AG09309 (cell line): ENCODE measurements around the gene MYO18A.
A peak's percentile ranks its signal among the peaks of the same experiment; 100 is the strongest.
"Not testable (repeated sequence)": the region's sequence is repeated elsewhere in the genome, so short reads cannot be mapped to it uniquely, and the experiment has no call there.

Experiments
- DNase-seq: peaks from one replicate; pipeline ENCODE4 v3.0.0-alpha.2; 2010; ENCODE audit warnings: low read depth
- H3K4me3 ChIP-seq: 2 replicates; pipeline ENCODE4 v1.5.1; 2011; ENCODE audit warnings: mild to moderate bottlenecking, low read depth, low read length, moderate library complexity; ENCODE audit not compliant: control insufficient read depth
- TF ChIP-seq, protein P1 (sequence below): IDR thresholded peaks from 2 replicates; pipeline ENCODE4 v1.5.1; 2011; ENCODE audit warnings: mild to moderate bottlenecking, low read depth, low read length, inconsistent platforms; ENCODE audit not compliant: insufficient read depth, control insufficient read depth; ENCODE audit errors: missing control alignments

MYO18A gene, protein sequence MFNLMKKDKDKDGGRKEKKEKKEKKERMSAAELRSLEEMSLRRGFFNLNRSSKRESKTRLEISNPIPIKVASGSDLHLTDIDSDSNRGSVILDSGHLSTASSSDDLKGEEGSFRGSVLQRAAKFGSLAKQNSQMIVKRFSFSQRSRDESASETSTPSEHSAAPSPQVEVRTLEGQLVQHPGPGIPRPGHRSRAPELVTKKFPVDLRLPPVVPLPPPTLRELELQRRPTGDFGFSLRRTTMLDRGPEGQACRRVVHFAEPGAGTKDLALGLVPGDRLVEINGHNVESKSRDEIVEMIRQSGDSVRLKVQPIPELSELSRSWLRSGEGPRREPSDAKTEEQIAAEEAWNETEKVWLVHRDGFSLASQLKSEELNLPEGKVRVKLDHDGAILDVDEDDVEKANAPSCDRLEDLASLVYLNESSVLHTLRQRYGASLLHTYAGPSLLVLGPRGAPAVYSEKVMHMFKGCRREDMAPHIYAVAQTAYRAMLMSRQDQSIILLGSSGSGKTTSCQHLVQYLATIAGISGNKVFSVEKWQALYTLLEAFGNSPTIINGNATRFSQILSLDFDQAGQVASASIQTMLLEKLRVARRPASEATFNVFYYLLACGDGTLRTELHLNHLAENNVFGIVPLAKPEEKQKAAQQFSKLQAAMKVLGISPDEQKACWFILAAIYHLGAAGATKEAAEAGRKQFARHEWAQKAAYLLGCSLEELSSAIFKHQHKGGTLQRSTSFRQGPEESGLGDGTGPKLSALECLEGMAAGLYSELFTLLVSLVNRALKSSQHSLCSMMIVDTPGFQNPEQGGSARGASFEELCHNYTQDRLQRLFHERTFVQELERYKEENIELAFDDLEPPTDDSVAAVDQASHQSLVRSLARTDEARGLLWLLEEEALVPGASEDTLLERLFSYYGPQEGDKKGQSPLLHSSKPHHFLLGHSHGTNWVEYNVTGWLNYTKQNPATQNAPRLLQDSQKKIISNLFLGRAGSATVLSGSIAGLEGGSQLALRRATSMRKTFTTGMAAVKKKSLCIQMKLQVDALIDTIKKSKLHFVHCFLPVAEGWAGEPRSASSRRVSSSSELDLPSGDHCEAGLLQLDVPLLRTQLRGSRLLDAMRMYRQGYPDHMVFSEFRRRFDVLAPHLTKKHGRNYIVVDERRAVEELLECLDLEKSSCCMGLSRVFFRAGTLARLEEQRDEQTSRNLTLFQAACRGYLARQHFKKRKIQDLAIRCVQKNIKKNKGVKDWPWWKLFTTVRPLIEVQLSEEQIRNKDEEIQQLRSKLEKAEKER (N-terminal part only)

DNA sequence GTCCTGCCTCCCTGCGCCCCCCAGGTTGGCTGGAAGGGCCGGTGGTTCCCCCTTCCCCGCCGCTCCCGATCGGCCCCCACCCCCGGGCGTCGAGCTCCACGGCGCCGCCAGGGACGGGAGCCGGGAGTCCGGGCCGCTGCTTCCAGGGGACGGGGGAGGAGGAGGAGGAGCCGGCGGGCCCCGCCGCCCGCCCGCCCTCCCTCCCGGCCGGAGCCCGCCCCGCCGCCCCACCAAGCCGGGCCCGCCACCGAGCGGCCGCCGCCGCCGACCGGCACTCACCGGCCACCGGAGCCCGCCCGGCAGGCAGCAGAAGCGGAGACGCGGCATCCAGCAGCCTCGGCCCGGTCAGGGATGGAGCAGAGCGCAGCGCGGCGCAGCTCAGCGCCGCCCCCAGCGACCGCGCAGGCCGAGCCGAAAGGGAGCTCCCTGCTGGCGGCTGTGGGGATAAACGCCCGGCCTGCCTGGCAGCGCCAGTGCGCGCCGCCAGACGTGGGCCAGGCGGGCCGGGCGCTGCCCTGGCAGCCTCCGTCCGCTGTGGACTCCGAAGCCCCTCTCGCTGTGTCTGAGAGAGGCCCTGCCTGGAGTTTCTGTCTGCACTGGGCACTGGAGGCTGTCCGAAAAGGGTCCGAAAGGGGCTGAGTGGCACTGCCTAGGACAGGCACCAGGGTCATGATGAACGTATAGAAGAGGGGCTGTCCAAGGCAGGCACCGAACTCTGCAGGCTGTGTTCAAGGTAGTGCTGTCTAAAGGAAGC is at the start of gene MYO18A:
TSS of gene MYO18A (minus strand) at position 365 of the 754 bp plus-strand sequence. CDS start 13,458 bp downstream, outside the sequence.
- TF ChIP-seq, protein P1, sequence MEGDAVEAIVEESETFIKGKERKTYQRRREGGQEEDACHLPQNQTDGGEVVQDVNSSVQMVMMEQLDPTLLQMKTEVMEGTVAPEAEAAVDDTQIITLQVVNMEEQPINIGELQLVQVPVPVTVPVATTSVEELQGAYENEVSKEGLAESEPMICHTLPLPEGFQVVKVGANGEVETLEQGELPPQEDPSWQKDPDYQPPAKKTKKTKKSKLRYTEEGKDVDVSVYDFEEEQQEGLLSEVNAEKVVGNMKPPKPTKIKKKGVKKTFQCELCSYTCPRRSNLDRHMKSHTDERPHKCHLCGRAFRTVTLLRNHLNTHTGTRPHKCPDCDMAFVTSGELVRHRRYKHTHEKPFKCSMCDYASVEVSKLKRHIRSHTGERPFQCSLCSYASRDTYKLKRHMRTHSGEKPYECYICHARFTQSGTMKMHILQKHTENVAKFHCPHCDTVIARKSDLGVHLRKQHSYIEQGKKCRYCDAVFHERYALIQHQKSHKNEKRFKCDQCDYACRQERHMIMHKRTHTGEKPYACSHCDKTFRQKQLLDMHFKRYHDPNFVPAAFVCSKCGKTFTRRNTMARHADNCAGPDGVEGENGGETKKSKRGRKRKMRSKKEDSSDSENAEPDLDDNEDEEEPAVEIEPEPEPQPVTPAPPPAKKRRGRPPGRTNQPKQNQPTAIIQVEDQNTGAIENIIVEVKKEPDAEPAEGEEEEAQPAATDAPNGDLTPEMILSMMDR, result peak; percentile 70
- DNase-seq, result no peak
- H3K4me3 ChIP-seq, result peak within 1 kb of the TSS; percentile 70

DNA sequence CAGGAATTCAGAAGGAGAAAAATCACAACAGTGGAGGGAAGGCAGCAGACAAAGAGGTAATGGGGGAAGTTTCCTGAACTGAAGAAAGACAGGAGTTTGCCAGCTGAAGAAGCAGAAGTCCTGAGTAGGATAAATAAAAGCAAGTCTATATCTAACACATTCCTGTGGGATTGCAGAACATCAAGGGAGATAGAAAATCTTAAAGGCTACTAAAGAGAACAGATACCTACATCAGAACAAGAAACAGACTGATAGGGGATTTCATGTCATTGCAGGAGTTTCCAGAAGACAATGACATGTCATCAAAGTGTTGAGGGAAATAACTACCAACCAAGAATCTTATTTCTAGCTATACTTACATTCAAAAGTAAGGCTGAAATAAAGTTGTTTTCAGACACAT is 45.2 kb upstream of the MYO18A start:
- TF ChIP-seq, protein P1, result no peak
- DNase-seq, result no peak

DNA sequence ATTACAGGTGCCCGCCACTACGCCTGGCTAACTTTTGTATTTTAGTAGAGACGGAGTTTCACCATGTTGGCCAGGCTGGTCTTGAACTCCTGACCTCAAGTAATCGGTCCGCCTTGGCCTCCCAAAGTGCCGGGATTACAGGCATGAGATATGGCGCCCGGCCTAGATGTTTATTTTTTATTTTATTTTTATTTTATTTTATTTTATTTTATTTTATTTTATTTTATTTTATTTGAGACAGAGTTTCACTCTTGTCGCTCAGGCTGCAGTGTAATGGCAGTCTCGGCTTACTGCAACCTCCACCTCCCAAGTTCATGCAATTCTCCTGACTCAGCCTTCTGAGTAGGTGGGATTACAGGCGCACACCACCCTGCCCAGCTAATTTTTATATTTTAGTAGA is 41.1 kb upstream of the MYO18A start:
- DNase-seq, H3K4me3 ChIP-seq: not testable (repeated sequence)

More for the DNA sequence above, 45.2 kb upstream of the MYO18A start:
- no peak overlapping the region for H3K4me3 ChIP-seq

DNA sequence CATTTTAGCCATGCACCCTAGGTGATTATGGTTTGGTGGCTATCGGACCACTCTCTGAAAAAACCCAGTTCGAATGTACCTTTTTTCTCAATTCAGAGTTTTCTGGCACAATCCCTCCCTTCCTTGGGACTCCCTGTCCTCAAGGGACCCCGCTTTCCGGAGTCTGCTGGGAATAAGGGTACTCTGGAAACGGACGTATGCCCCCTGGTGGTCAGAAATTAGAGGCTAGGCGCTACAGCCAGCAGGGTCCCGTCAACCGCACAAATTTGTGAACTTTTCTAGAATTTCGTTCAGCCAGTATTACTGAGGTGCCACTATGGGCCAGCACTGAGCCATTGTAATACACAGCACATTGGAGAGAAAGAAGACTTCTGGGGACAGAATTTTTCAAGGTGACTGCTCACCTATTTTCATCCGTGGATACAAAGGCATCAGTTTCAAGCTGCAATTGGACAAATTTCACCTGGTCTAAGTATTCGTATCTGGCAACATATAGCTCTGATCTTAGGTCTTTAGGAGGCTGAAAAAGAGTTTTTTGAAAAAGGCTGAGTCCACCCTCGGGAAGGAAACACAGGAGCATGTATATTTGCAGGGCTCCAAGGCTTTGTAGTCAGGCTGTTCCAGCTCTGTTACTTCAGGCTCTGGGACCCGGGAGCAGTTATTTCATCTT is 39.3 kb upstream of the MYO18A start:
- TF ChIP-seq, protein P1, result peak; percentile 92
- H3K4me3 ChIP-seq, result no peak overlapping the region
- DNase-seq, result peak; percentile 55

DNA sequence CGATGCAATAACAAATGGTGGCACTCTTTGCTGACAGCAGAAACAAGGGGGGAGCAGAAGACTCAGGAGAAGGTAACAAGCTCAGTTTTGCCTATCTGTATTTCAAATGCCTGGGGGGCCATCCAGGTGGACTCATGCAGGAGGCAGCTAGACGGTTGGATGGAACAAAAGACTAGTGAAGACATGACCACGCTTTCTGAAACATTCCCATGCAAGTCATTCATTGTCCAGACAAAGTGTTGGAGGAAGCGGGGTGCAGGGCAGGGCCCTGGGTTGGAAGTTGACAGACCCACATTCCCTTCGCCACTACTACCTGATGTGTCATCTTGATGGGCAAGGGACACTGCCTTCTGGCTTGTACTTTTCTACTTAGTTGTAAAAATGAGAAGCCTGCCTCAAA is 36.7 kb upstream of the MYO18A start:
- H3K4me3 ChIP-seq, result no peak overlapping the region
- TF ChIP-seq, protein P1, result no peak
- DNase-seq, result no peak

DNA sequence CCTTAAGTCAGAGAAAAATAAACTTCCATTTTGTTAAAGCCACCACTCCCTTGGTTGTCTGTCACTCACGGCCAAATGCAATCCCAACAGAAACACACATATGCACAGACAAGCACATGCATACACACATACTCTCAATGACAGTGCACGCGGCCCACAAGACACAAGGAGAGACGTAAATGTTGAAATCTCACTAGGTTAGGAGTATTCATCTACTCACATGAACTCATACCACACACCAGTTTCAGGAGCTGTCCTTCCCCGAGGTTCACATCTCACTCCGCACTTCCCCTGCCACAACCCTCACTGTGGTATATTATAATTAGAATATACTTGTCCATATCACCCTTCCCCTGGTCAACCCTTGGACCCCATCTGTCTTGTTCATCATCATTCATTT is 36.0 kb upstream of the MYO18A start:
- TF ChIP-seq, protein P1, result no peak
- H3K4me3 ChIP-seq, result no peak overlapping the region
- no peak for DNase-seq
